Activated CD8-positive, alpha-beta T cell treated with anti-CD3 and anti-CD28 coated beads for 36 hours (primary cell): ENCODE measurements around the gene NLRP14. TPM values are rescaled to one million over a fixed set of nuclear protein-coding genes. Genes with fewer than 3 reads are reported as not detected.

Source experiments
- ATAC-seq: fragments of 200-7000 bp; cut with Tn5 transposase; one replicate; pipeline ENCODE4 v1.10.0; 2021; ENCODE audit warnings: mild to moderate bottlenecking, moderate library complexity
- CTCF ChIA-PET: fragments of 350-600 bp; sonication (Branson Sonifier 250); formaldehyde crosslinking; loops from one replicate; lab custom pipeline; 2021; ENCODE audit warnings: antibody characterized with exemption; lab: Charles Lee
- POLR2A ChIA-PET: fragments of 350-600 bp; sonication (Branson Sonifier 250); formaldehyde crosslinking; loops from one replicate; lab custom pipeline; 2021; ENCODE audit warnings: antibody characterized with exemption; lab: Charles Lee
- DNase-seq: peaks from one replicate; pipeline ENCODE4 v3.0.0-alpha.2; 2020
- H3K27ac Mint-ChIP-seq: one replicate; pipeline ENCODE4 v1.8.0; 2021; ENCODE audit warnings: mild to moderate bottlenecking, mixed read lengths
- H3K27me3 Mint-ChIP-seq: one replicate; pipeline ENCODE4 v1.8.0; 2021; ENCODE audit warnings: mixed read lengths
- H3K36me3 Mint-ChIP-seq: one replicate; pipeline ENCODE4 v1.8.0; 2021; ENCODE audit warnings: low read depth, mixed read lengths
- H3K4me1 Mint-ChIP-seq: one replicate; pipeline ENCODE4 v1.8.0; 2021; ENCODE audit warnings: low read depth, mixed read lengths
- H3K4me3 Mint-ChIP-seq: one replicate; pipeline ENCODE4 v1.8.0; 2021; ENCODE audit warnings: mild to moderate bottlenecking, moderate library complexity, mixed read lengths
- H3K9me3 Mint-ChIP-seq: one replicate; pipeline ENCODE4 v1.8.0; 2021; ENCODE audit warnings: mixed read lengths
- CTCF ChIP-seq: fragments of 200-600 bp; IDR thresholded peaks from one replicate; pipeline ENCODE4 v1.8.0; 2022; ENCODE audit warnings: antibody characterized with exemption, mild to moderate bottlenecking
- intact Hi-C: fragments of 100-400 bp; cut with micrococcal nuclease; formaldehyde crosslinking; loops from one replicate; pipeline ENCODE4 v1.10.0; 2022
- total RNA-seq, 2 experiments: library from RNA; stranded (reverse); gene quantifications; one replicate each; pipeline ENCODE4 v1.2.3, GENCODE V29; 2021

Gene NLRP14
- total RNA-seq, 2 experiments from 2014 or later: 0.11 to 0.16 TPM

- Mint-ChIP-seq H3K4me1 (no peaks in the 10 kb centered on the region), H3K27me3 (peaks cover 2% of the 10 kb centered on the region), H3K36me3 (no peaks in the 10 kb centered on the region), H3K4me3 (no peak overlapping the region), H3K27ac (no peak overlapping the region), H3K9me3 (peaks cover 8% of the 10 kb centered on the region)
- no peak for ATAC-seq
- TF ChIP-seq CTCF: no peak
- DNase-seq: no peak
- intact Hi-C loops: no loop called here
- CTCF ChIA-PET: no interaction called here
- POLR2A ChIA-PET: no interaction called here
Observed at GRCh38 chr11:7077101-7077500, 56.8 kb downstream of the NLRP14 start.

GRCh38 chr11:7079545-7080135, 59.4 kb downstream of the NLRP14 start:
- peaks cover 2% of the 10 kb centered on the region for H3K27me3 Mint-ChIP-seq
- ChIA-PET POLR2A (no interaction called here), CTCF (interaction anchor here (0.7 kb wide), 1 partner anchor 177 kb away, joined by 4 read pairs; no protein-coding TSS in a partner anchor)
- H3K4me1 Mint-ChIP-seq: no peaks in the 10 kb centered on the region
- H3K4me3 Mint-ChIP-seq: no peak overlapping the region
- no peaks in the 10 kb centered on the region for H3K36me3 Mint-ChIP-seq
- DNase-seq (no peak), ATAC-seq (no peak)
- H3K9me3 Mint-ChIP-seq: peaks cover 8% of the 10 kb centered on the region
- no peak for TF ChIP-seq CTCF
- intact Hi-C loops: no loop called here
- no peak overlapping the region for H3K27ac Mint-ChIP-seq

GRCh38 chr11:7080900-7081299, 60.6 kb downstream of the NLRP14 start:
- Mint-ChIP-seq H3K36me3 (no peaks in the 10 kb centered on the region), H3K4me1 (no peaks in the 10 kb centered on the region), H3K27ac (no peak overlapping the region), H3K4me3 (no peak overlapping the region), H3K27me3 (peaks cover 4% of the 10 kb centered on the region), H3K9me3 (peaks cover 8% of the 10 kb centered on the region)
- ChIA-PET POLR2A (no interaction called here), CTCF (no interaction called here)
- no peak for TF ChIP-seq CTCF
- intact Hi-C loops: no loop called here
- DNase-seq: no peak
- ATAC-seq: no peak

GRCh38 chr11:7081441-7081840, 61.2 kb downstream of the NLRP14 start:
- intact Hi-C loops: no loop called here
- ChIA-PET POLR2A (no interaction called here), CTCF (no interaction called here)
- ATAC-seq: no peak
- Mint-ChIP-seq H3K4me3 (no peak overlapping the region), H3K27me3 (peaks cover 4% of the 10 kb centered on the region), H3K9me3 (peaks cover 8% of the 10 kb centered on the region), H3K36me3 (no peaks in the 10 kb centered on the region), H3K4me1 (no peaks in the 10 kb centered on the region), H3K27ac (no peak overlapping the region)
- DNase-seq: no peak
- no peak for TF ChIP-seq CTCF

GRCh38 chr11:7088921-7089320, 68.6 kb downstream of the NLRP14 start, which contains the start of gene RBMXL2:
Gene RBMXL2, plus strand, starts transcription at chr11:7088998. Its CDS starts 123 bp downstream, at chr11:7089121.
- TF ChIP-seq CTCF: no peak
- no peak within 1 kb of the TSS for H3K4me3 Mint-ChIP-seq
- ChIA-PET POLR2A (no interaction called here), CTCF (interaction anchor here (1.4 kb wide), 1 partner anchor 9 kb away, joined by 3 read pairs; no protein-coding TSS in a partner anchor)
- no peak for DNase-seq
- H3K27me3 Mint-ChIP-seq: peaks cover 13% of the 10 kb centered on the region
- H3K27ac Mint-ChIP-seq: no peak within 1 kb of the TSS
- no peaks in the 10 kb centered on the region for H3K9me3 Mint-ChIP-seq
- ATAC-seq: no peak
- intact Hi-C loops: no loop called here
- H3K36me3 Mint-ChIP-seq: no peaks in the 10 kb centered on the region
- no peaks in the 10 kb centered on the region for H3K4me1 Mint-ChIP-seq
